ENCODE results near the gene COL4A6.

GRCh38 chrX:108456971-108457477, 18.8 kb upstream of the COL4A6 start:
- TF ChIP-seq, protein P1, sequence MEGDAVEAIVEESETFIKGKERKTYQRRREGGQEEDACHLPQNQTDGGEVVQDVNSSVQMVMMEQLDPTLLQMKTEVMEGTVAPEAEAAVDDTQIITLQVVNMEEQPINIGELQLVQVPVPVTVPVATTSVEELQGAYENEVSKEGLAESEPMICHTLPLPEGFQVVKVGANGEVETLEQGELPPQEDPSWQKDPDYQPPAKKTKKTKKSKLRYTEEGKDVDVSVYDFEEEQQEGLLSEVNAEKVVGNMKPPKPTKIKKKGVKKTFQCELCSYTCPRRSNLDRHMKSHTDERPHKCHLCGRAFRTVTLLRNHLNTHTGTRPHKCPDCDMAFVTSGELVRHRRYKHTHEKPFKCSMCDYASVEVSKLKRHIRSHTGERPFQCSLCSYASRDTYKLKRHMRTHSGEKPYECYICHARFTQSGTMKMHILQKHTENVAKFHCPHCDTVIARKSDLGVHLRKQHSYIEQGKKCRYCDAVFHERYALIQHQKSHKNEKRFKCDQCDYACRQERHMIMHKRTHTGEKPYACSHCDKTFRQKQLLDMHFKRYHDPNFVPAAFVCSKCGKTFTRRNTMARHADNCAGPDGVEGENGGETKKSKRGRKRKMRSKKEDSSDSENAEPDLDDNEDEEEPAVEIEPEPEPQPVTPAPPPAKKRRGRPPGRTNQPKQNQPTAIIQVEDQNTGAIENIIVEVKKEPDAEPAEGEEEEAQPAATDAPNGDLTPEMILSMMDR (IDR thresholded peaks at IDR 0.05): no peak
- TF ChIP-seq POLR2AphosphoS5 (IDR thresholded peaks at IDR 0.05; ENCODE audit: low read depth, low read length): no peak
- TF ChIP-seq TCF7L2 (IDR thresholded peaks at IDR 0.05; ENCODE audit: low read depth, low read length): no peak
- no peak for TF ChIP-seq REST (IDR thresholded peaks at IDR 0.05; ENCODE audit: insufficient read depth in 1 of 2, low read depth in 2 of 2, low read length in 1 of 2)
- TF ChIP-seq SIN3A (IDR thresholded peaks at IDR 0.05; ENCODE audit: borderline replicate concordance, insufficient read depth, low read depth, low read length): no peak
